GM21619 (cell line): ENCODE measurements around the gene TWIST2.

Source experiments
- ATAC-seq: cut with Tn5 transposase; IDR thresholded peaks from one replicate; pipeline ENCODE4 v1.9.1; 2021; ENCODE audit not compliant: unreplicated experiment

The TWIST2 gene

GRCh38 chr2:238903141-238903540 is 55.3 kb downstream of the TWIST2 start:
- ATAC-seq: no peak

GRCh38 chr2:238904177-238904576 is 56.3 kb downstream of the TWIST2 start:
- no peak for ATAC-seq

GRCh38 chr2:238904716-238905115 is 56.8 kb downstream of the TWIST2 start:
- ATAC-seq: no peak

- no peak for ATAC-seq
These were observed 57.3 kb downstream of the TWIST2 start for GRCh38 chr2:238905224-238905623.

GRCh38 chr2:238905644-238906043 is 57.8 kb downstream of the TWIST2 start:
- no peak for ATAC-seq

GRCh38 chr2:238906254-238906935 is 58.5 kb downstream of the TWIST2 start:
- ATAC-seq: no peak

- ATAC-seq: no peak
These were observed 59.2 kb downstream of the TWIST2 start for GRCh38 chr2:238906936-238907716.

- no peak for ATAC-seq
These were observed 59.9 kb downstream of the TWIST2 start for GRCh38 chr2:238907717-238908173.

GRCh38 chr2:238908960-238909951 is 61.4 kb downstream of the TWIST2 start:
- ATAC-seq: no peak

GRCh38 chr2:238910751-238911351 is 63.0 kb downstream of the TWIST2 start:
- ATAC-seq: no peak

GRCh38 chr2:238911376-238912227 is 63.7 kb downstream of the TWIST2 start:
- no peak for ATAC-seq

GRCh38 chr2:238912228-238912915 is 64.5 kb downstream of the TWIST2 start:
- ATAC-seq: no peak

GRCh38 chr2:238912916-238913875 is 65.3 kb downstream of the TWIST2 start:
- ATAC-seq: no peak

GRCh38 chr2:238913931-238914647 is 66.2 kb downstream of the TWIST2 start:
- ATAC-seq: no peak

GRCh38 chr2:238914648-238915015 is 66.7 kb downstream of the TWIST2 start:
- ATAC-seq: no peak

GRCh38 chr2:238915196-238915595 is 67.3 kb downstream of the TWIST2 start:
- ATAC-seq: no peak

GRCh38 chr2:238915596-238915995 is 67.7 kb downstream of the TWIST2 start:
- ATAC-seq: no peak
